ENCODE data around the gene KRTAP10-4.
"Not testable (repeated sequence)": the region's sequence is repeated elsewhere in the genome, so short reads cannot be mapped to it uniquely, and the experiment has no call there.

Gene KRTAP10-4

GRCh38 chr21:44601596-44602462, 28.3 kb downstream of the KRTAP10-4 start:
- TF ChIP-seq CTCF (IDR thresholded peaks at IDR 0.05; ENCODE audit: insufficient read depth, missing control alignments), result no peak
- DNase-seq (ENCODE audit: insufficient read length, low spot score) (no peak), FAIRE-seq (no peak)

GRCh38 chr21:44602463-44602850, 28.9 kb downstream of the KRTAP10-4 start:
- no peak for FAIRE-seq

GRCh38 chr21:44603109-44603875, 29.8 kb downstream of the KRTAP10-4 start:
- no peak for FAIRE-seq
- DNase-seq (ENCODE audit: insufficient read length, low spot score), result no peak
- no peak for TF ChIP-seq CTCF (IDR thresholded peaks at IDR 0.05; ENCODE audit: insufficient read depth, missing control alignments)

More at GRCh38 chr21:44602463-44602850, 28.9 kb downstream of the KRTAP10-4 start:
- TF ChIP-seq CTCF (IDR thresholded peaks at IDR 0.05; ENCODE audit: insufficient read depth, missing control alignments), result no peak
- DNase-seq (ENCODE audit: insufficient read length, low spot score), result no peak

- no peak for TF ChIP-seq CTCF (IDR thresholded peaks at IDR 0.05; ENCODE audit: insufficient read depth, missing control alignments)
- DNase-seq (ENCODE audit: insufficient read length, low spot score) (no peak), FAIRE-seq (no peak)
Observed at GRCh38 chr21:44603911-44604310, 30.4 kb downstream of the KRTAP10-4 start.

- no peak for TF ChIP-seq CTCF (IDR thresholded peaks at IDR 0.05; ENCODE audit: insufficient read depth, missing control alignments)
- no peak for FAIRE-seq
Observed at GRCh38 chr21:44606495-44606894, 33.0 kb downstream of the KRTAP10-4 start.

GRCh38 chr21:44609193-44609592, 35.7 kb downstream of the KRTAP10-4 start:
- DNase-seq (ENCODE audit: insufficient read length, low spot score) (no peak), FAIRE-seq (no peak)
- TF ChIP-seq CTCF (IDR thresholded peaks at IDR 0.05; ENCODE audit: insufficient read depth, missing control alignments), result no peak

More at GRCh38 chr21:44606495-44606894, 33.0 kb downstream of the KRTAP10-4 start:
- no peak for DNase-seq (ENCODE audit: insufficient read length, low spot score)

- FAIRE-seq; DNase-seq (ENCODE audit: insufficient read length, low spot score): not testable (repeated sequence)
Observed at GRCh38 chr21:44610157-44610843, 36.8 kb downstream of the KRTAP10-4 start.
